HG03442 (cell line): ENCODE results near the gene CNIH2.
"Not testable (repeated sequence)": the region's sequence is repeated elsewhere in the genome, so short reads cannot be mapped to it uniquely, and the experiment has no call there.

Source experiments
- ATAC-seq: cut with Tn5 transposase; IDR thresholded peaks from one replicate; pipeline ENCODE4 v1.9.1; 2021; ENCODE audit warnings: mild to moderate bottlenecking, moderate library complexity; ENCODE audit not compliant: unreplicated experiment

The CNIH2 gene

GRCh38 chr11:66277471-66278362, at the start of gene CNIH2:
Gene CNIH2 (plus strand): TSS chr11:66278175. CDS start chr11:66278457, 282 bp downstream.
- ATAC-seq, result no peak

GRCh38 chr11:66228521-66228920, 49.5 kb upstream of the CNIH2 start:
- ATAC-seq, result no peak

- ATAC-seq, result no peak
Measured at GRCh38 chr11:66230156-66230555, 47.8 kb upstream of the CNIH2 start.

GRCh38 chr11:66230978-66231377, 47.0 kb upstream of the CNIH2 start:
- ATAC-seq, result no peak

- ATAC-seq, result no peak
Measured at GRCh38 chr11:66231561-66231960, 46.4 kb upstream of the CNIH2 start.

GRCh38 chr11:66232769-66233168, 45.2 kb upstream of the CNIH2 start:
- no peak for ATAC-seq

GRCh38 chr11:66233301-66233700, 44.7 kb upstream of the CNIH2 start:
- ATAC-seq, result no peak

GRCh38 chr11:66235141-66235540, 42.8 kb upstream of the CNIH2 start:
- ATAC-seq, result no peak

GRCh38 chr11:66237867-66238266, 40.1 kb upstream of the CNIH2 start:
- ATAC-seq, result no peak

- no peak for ATAC-seq
Measured at GRCh38 chr11:66238786-66239413, 39.1 kb upstream of the CNIH2 start.

GRCh38 chr11:66239511-66239910, 38.5 kb upstream of the CNIH2 start:
- ATAC-seq, result no peak

GRCh38 chr11:66239998-66240780, 37.8 kb upstream of the CNIH2 start:
- no peak for ATAC-seq

GRCh38 chr11:66240781-66241136, 37.2 kb upstream of the CNIH2 start:
- no peak for ATAC-seq

GRCh38 chr11:66242095-66242765, 35.7 kb upstream of the CNIH2 start:
- ATAC-seq, result no peak

GRCh38 chr11:66243782-66244535, 34.0 kb upstream of the CNIH2 start:
- no peak for ATAC-seq

- ATAC-seq, result no peak
Measured at GRCh38 chr11:66247295-66247694, 30.7 kb upstream of the CNIH2 start.

GRCh38 chr11:66247801-66248200, 30.2 kb upstream of the CNIH2 start:
- no peak for ATAC-seq

GRCh38 chr11:66248903-66249302, 29.1 kb upstream of the CNIH2 start:
- ATAC-seq, result no peak

- ATAC-seq, result no peak
Measured at GRCh38 chr11:66251809-66252208, 26.2 kb upstream of the CNIH2 start.

- ATAC-seq, result not testable (repeated sequence)
Measured at GRCh38 chr11:66253081-66253480, 24.9 kb upstream of the CNIH2 start.
